ENCODE data around the gene CENPP.

GRCh38 chr9:92534674-92535073 lies 208.9 kb downstream of the CENPP start:
- TF ChIP-seq POLR2A (IDR thresholded peaks at IDR 0.05; ENCODE audit: extremely low read depth, insufficient read length) (no peak), CTCF (IDR thresholded peaks at IDR 0.05; ENCODE audit: low read depth, low read length) (no peak), MYC (IDR thresholded peaks at IDR 0.05; ENCODE audit: low read depth, low read length) (no peak)
- TF ChIP-seq, protein P1, sequence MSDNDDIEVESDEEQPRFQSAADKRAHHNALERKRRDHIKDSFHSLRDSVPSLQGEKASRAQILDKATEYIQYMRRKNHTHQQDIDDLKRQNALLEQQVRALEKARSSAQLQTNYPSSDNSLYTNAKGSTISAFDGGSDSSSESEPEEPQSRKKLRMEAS (IDR thresholded peaks at IDR 0.05; ENCODE audit: low read depth, low read length), result no peak

All from NB4 (cell line).